Inferior parietal cortex (tissue), 1 donor: Measurements from ENCODE around the gene NEUROG2.

Source experiments
- DNase-seq: peaks from one replicate; pipeline ENCODE4 v3.0.0-alpha.2; 2016; ENCODE audit errors: extremely low spot score

Gene NEUROG2

DNA sequence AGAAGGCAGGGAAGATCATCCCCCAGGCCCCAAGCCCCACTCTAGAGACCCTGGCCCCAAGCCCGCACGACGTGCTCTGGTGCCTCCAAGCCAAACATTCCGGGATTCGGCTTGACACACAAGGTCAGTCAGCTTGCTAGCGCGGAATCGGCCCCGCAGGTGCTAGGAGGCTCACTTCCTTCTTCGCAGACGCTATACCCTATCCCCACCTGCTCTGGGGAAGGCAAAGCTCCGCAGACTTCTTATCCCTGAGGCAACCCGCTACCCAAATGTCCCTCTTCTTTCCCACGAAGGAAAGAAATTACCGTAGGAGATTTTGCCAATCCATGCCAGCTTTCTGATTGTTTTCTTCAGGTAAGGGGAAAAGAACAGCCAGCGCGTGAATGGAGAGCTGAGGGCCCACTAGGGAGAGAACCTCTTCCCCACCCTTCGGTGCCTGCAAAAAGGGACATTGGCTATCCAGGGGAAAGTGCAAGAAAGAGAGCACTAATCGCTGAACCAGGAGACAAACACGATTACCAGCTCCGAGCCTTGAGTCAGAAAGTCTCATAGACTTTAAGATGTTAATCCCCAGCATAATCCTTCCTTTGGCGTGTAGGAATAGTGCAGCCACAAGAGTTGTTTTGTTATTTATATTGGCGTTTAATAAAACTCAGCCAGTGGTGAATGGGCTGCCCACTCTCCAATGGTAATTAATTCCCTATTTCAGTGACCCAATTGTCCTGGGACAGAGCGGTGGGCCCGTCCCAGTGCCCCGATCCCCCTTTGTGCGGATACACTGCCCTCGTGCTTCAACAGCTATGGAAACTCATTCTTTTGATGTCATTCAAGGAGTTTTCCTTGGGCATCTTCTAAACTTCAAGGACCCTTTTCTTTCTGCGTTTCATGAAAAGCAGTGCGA is 5.4 kb upstream of the NEUROG2 start:
- no peak for DNase-seq

DNA sequence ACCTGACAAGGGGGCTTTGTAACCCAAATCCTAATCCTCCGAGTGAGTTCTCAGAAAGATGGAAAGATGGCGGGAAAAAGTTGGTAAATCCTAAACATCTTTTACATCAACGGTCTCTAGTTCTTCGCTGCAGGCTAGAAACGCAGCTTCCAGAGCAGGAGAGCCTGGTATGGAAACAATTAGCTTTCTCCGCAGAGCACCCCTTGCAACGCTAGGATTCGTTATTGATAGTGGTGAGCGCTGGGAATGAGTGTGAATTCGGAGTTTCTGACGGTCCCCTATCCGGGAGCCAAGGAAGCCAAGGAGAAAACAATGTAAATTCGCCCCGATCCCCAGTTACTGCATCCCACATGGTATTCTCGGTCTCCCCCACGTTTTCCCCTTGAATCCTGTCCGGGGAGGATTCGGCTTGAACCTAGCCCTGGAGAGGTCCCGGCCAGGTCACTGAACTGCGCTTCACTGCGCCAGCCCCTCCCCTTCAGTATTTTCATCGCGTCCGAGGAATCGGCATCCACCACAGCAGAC is 4.7 kb upstream of the NEUROG2 start:
- DNase-seq: no peak

DNA sequence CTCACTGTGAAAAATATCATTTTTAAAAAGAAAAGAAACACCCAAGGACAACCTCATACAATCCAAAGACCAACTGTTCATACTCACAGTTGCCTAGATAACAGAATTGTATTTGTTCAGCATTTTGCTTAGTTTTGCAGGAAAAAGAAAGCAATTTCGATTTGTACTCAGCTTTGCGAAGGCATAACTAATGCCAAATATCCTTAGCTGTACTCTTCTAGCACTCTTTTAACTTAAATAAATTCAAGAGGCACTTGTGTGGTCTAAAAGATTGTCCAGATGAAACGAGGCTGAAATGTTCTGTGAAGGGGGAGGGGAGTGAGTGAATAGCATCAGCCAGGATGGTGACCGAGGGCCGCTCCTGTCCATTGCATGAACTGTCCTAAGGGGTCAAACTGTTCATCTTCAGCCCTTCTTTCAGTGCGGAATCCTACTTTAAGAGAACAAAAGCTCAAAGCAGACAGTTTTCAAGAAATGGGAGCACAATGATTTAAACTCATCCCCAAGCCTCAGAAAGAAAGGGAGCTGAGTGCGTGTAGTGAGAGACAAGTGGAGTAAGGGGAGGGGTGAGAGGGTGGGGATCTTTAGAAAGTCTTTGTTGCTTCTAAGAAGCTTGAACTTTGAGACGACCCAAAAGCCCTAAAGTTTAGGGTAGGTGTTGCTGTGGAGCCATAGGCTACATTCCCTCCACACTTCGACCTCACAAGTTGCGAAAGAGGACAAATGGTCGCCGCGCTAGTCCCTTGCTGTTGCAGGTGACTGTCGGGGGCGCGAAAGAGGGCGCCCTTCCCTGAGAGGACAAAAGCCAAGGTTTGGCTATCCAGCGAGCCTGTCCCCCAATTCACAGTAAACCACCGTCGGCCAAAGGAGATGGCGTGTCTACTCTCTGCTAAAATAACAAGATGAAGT is 4.0 kb upstream of the NEUROG2 start:
- DNase-seq: no peak

GRCh38 chr4:112518675-112519074 is 2.7 kb upstream of the NEUROG2 start:
- no peak for DNase-seq

GRCh38 chr4:112517911-112518310 is 1.9 kb upstream of the NEUROG2 start:
- no peak for DNase-seq

- no peak for DNase-seq
Measured at GRCh38 chr4:112517067-112517634, 1.2 kb upstream of the NEUROG2 start.

- DNase-seq: no peak
Measured at GRCh38 chr4:112516471-112517066, 589 bp upstream of the NEUROG2 start.

DNA sequence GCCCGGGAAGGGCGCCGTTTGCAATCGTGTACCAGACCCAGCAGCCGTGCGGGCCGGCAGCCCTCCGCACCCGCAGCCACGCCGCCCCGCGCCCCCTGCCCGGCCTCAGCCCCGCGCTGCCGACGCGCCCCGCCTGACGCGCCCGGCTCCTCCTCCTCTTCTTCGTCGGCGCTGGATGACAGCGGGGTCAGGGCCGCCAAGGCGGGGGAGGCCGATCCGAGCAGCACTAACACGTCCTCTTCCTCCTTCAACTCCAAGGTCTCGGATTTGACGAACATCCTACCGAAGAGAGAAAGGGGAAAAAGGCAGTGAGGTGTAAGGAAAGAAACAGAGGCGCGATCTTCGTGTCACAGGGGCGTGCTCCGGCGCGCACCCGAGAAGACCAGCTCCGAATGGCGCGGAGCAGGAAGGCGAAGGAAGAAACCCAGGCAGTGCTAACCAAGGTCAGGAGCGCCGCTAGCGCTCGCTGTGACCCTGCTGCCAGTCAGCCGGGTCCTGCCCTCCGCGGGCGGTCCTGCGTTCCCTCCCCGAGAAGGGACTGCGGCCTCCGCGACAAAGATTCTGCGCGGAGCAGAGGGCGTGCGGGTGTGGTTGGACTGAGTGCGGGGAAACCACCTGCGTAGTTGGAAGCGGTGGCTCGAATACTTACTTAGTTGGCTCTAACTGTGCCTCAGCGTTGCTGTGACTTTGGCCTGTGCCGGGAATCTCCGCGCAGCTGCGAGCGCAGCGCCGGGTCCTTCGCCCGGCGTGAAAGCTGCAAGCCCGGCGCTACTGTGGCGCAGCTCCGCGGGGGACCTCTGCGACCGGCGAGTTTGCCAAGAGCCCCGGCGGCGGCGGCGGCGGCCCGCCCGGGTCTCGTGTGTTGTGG is 548 bp downstream of the NEUROG2 start:
- DNase-seq: no peak

- no peak for DNase-seq
Measured at GRCh38 chr4:112514647-112515197, 1.3 kb downstream of the NEUROG2 start.

- DNase-seq: no peak
Measured at GRCh38 chr4:112513971-112514646, 1.9 kb downstream of the NEUROG2 start.

DNA sequence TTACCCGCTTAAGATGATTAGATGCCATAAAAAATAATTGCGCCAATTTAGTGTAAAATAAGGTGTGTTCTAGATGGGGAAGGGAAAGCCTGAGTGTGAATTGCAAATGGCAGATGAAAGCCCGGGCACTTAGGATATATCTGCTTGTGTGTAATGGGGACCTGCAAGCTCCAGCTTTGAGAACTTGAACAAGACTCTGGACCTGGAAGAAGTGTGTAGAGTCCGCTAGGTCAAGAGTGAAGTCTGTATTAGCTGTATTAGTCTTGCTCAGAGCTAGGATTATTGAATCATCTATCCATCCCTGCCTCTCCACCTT is 4.2 kb downstream of the NEUROG2 start:
- no peak for DNase-seq

GRCh38 chr4:112511093-112511802 is 4.7 kb downstream of the NEUROG2 start:
- DNase-seq: no peak

GRCh38 chr4:112510291-112511092 is 5.5 kb downstream of the NEUROG2 start:
- no peak for DNase-seq

DNA sequence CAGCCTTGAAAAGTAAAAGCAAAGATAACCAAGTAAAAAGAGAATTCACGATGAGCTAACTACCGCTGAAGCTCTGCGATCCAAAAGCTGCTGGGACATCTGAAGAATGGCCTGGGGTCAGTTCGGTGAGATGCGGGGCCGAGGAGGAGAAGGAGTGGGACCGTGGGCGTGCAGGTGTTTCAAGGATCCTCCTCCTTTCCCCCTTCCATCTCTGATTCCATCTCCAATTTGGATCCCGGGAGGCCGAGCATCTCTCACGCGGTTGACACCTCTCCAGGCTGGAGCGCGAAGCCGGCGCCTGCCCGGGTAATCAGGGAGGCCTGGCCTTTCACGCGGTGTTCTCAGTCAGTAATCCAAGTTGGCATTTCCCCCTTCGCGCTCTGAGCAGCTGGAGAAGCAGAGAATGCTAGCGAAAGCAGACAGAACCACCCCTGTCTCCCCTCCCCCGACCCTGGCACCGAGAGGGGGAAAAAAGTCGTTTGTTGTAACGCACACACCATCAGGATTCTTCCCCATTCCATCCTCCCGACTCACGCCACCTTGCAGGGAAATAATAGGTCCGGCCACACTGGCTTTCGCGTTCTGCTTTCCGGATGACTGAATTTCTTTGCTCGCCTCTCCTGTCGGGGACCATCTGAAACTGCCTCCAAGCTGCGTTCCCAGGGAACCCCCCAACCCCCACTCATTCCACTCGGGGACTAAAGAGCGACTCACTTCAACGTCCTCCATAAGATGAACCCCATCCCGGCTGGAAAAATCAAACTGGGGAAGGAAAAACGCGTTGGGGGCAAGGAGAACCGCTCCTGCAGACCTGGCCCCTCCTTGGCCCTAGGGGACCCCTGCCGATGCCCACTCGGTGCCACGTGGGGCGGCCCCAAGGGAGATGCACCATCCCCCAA is 6.5 kb downstream of the NEUROG2 start:
- no peak for DNase-seq

DNA sequence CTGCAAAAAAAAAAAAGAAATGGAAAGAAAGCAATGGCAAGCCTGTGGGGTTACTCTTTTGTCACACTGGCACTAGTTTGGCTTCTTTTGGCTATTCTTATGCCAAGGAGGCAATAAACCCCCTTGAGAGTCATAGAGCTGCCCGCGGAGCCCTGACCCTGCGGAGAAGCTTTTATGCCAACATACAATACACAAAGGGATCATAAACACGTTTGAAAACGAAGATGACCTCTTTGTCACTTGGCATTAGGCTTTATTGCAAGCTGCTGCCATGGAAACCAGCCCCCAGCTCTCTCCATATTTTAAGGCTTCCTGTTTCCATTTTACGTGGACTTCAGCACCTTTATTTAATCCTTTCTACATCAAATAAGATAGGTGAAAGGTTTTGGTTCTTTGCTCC is 7.6 kb downstream of the NEUROG2 start:
- DNase-seq: no peak

- no peak for DNase-seq
Measured at GRCh38 chr4:112504807-112505206, 11.2 kb downstream of the NEUROG2 start.

DNA sequence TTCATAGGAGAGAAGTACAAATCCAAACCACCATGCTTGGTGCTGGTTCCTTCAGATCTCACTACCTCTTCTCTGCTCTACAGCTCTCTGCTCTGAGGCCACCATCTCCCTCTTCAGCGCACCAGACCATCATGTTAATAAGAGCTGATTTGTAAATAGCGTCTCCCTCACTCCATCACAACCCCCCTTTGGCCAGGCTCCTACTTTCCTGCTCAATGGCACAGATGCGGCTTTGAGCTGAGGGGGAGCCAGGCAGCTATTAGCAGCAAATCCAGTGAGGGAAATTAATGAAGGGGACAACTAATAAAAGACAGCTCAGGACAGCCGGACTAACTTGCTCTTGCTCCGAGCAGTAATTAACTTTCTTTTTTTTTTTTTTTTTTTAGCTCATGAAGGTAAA is 13.1 kb downstream of the NEUROG2 start:
- no peak for DNase-seq
